Colonic mucosa (tissue), 4 donors: ENCODE results near the gene NABP2. TPM values are rescaled to one million over a fixed set of nuclear protein-coding genes. Genes with fewer than 3 reads are reported as not detected.

Source experiments
- DNase-seq: peaks from one replicate; pipeline ENCODE4 v3.0.0-alpha.2; 2020
- H3K27ac ChIP-seq: fragments of 200-600 bp; one replicate; pipeline ENCODE4 v1.8.0; 2021
- H3K27me3 ChIP-seq: fragments of 200-600 bp; one replicate; pipeline ENCODE4 v1.8.0; 2021
- H3K36me3 ChIP-seq: fragments of 200-600 bp; one replicate; pipeline ENCODE4 v1.8.0; 2021
- H3K4me1 ChIP-seq: fragments of 200-600 bp; one replicate; pipeline ENCODE4 v1.8.0; 2021; ENCODE audit warnings: mild to moderate bottlenecking
- H3K4me3 ChIP-seq: fragments of 200-600 bp; one replicate; pipeline ENCODE4 v1.8.0; 2021
- H3K9ac ChIP-seq, 2 donors: one replicate each; pipeline ENCODE4 v1.7.0; 2013; ENCODE audit warnings: control low read depth in 2 of 2, low read depth in 2 of 2, low read length in 2 of 2
- H3K9me3 ChIP-seq: fragments of 200-600 bp; one replicate; pipeline ENCODE4 v1.8.0; 2021
- intact Hi-C: fragments of 100-400 bp; cut with DNase I; formaldehyde crosslinking; loops from one replicate; pipeline ENCODE4 v1.14.1; 2022
- total RNA-seq, 2 donors: library from RNA; stranded (reverse); fragmentation: NEBNext Ultra II Directional in 1 of 2; extraction: Animal tissue kit (Norgen Biotek cat#: 25700) in 1 of 2; gene quantifications; one replicate each; pipeline ENCODE4 v1.2.1, GENCODE V29; 2021
- TF ChIP-seq, protein P1 (sequence below): fragments of 200-600 bp; IDR thresholded peaks from one replicate; pipeline ENCODE4 v1.8.0; 2022; ENCODE audit warnings: antibody characterized with exemption, mild to moderate bottlenecking
- donor health status: healthy.
- donor health status: DM: no; HTN: no; CAD: no.
- donor health status: DM: no; HTN: no; CAD: no.

NABP2 gene
- total RNA-seq, 2 donors from 2014 or later: 30.3 to 68.4 TPM

DNA sequence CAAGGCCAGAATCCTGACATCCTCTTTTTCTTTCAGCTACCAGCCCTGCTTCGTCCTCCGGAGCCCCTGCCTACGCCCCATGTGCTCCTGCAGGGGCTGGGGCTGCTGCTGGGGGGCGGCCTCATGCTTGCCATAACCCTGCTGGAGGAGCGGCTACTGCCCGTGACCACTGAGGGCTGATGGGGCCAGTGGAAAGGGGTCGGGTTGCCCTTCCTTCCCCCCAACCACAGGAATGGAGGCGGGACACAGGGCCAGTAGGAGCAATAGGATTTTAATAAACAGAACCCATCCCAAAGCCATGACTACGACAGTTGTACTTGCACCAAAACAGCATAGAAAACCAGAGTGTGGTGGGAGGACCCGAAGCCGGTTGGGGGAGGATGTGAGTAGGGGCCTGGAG, 13.4 kb downstream of the NABP2 start:
- TF ChIP-seq, protein P1, sequence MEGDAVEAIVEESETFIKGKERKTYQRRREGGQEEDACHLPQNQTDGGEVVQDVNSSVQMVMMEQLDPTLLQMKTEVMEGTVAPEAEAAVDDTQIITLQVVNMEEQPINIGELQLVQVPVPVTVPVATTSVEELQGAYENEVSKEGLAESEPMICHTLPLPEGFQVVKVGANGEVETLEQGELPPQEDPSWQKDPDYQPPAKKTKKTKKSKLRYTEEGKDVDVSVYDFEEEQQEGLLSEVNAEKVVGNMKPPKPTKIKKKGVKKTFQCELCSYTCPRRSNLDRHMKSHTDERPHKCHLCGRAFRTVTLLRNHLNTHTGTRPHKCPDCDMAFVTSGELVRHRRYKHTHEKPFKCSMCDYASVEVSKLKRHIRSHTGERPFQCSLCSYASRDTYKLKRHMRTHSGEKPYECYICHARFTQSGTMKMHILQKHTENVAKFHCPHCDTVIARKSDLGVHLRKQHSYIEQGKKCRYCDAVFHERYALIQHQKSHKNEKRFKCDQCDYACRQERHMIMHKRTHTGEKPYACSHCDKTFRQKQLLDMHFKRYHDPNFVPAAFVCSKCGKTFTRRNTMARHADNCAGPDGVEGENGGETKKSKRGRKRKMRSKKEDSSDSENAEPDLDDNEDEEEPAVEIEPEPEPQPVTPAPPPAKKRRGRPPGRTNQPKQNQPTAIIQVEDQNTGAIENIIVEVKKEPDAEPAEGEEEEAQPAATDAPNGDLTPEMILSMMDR: no peak
- H3K27me3 ChIP-seq: no peaks in the 10 kb centered on the region
- H3K4me1 ChIP-seq: no peaks in the 10 kb centered on the region
- DNase-seq: no peak
- H3K9ac ChIP-seq: no peak overlapping the region
- intact Hi-C loops: no loop called here
- no peak overlapping the region for H3K27ac ChIP-seq
- H3K4me3 ChIP-seq: no peak overlapping the region
- H3K36me3 ChIP-seq: no peaks in the 10 kb centered on the region
- H3K9me3 ChIP-seq: no peaks in the 10 kb centered on the region

DNA sequence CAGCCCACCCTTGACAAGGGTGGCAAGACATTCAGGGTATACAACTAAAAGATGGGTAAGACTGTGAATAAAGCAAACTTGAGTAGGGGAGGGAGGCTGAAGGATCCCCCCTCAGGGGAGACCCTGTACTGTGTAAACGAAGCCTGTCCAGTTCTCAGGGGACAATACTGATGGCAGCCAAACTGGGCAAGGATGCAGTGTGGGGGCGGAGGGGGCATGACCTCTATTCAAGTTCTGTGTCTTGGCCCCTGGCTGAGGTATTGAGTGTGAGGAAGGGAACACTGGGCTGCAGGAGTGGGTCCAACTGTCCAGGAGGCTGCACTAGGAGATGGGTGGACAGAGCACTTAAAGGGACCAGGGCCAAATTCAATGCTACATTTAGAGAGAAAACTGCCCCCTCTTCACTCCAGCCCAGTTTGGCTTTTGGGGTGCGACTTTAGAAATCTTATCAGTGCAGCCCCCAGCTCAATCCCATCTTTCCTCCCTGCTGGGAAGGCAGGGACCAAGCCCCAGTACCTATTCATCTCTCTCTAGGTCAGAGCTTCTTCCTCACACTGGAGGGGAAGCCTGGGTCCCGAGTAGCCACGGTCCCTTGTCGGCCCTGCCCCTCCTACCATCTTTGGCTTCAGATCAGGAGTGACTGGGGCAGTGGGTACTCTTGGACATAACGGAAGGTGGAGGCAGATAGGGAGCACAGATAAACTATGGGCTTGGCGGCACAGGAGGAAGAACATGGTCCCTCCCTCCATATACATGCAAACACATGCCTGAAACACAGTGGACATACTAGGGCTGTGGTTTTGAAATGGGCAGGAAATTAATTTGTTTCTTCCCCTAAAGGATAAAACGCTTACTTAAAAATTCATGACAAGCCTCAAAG, 17.5 kb downstream of the NABP2 start:
- no peaks in the 10 kb centered on the region for H3K9me3 ChIP-seq
- no peak overlapping the region for H3K4me3 ChIP-seq
- H3K27ac ChIP-seq: no peak overlapping the region
- no peaks in the 10 kb centered on the region for H3K27me3 ChIP-seq
- TF ChIP-seq, protein P1: no peak
- H3K4me1 ChIP-seq: no peaks in the 10 kb centered on the region
- intact Hi-C loops: no loop called here
- H3K36me3 ChIP-seq: peaks cover 11% of the 10 kb centered on the region
- DNase-seq: no peak
- H3K9ac ChIP-seq: no peak overlapping the region

DNA sequence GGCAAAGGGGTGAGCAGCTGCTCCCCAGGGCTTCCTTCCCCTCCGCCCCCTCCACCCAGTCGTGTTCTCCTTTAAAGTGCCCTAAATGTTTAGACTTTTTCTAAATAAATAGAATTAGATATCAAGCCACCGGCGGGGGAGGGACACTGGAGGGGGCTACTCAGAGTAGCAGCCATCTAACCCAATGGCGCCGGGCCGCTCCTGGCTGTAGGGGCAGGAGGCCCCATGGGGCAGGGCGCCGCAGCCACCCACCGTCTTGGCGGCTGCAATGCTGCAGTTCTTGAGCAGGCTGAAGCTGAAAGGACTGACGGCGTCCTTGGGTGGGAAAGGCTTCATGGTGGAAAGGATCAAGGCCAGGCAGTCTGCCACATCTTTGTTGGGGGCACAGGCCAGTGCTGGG, 18.8 kb downstream of the NABP2 start:
- DNase-seq: no peak
- TF ChIP-seq, protein P1: no peak
- Histone ChIP-seq H3K27ac (no peak overlapping the region), H3K9me3 (no peaks in the 10 kb centered on the region), H3K36me3 (peaks cover 17% of the 10 kb centered on the region), H3K4me3 (no peak overlapping the region), H3K4me1 (no peaks in the 10 kb centered on the region), H3K27me3 (no peaks in the 10 kb centered on the region), H3K9ac (no peak overlapping the region)
- intact Hi-C loops: no loop called here

DNA sequence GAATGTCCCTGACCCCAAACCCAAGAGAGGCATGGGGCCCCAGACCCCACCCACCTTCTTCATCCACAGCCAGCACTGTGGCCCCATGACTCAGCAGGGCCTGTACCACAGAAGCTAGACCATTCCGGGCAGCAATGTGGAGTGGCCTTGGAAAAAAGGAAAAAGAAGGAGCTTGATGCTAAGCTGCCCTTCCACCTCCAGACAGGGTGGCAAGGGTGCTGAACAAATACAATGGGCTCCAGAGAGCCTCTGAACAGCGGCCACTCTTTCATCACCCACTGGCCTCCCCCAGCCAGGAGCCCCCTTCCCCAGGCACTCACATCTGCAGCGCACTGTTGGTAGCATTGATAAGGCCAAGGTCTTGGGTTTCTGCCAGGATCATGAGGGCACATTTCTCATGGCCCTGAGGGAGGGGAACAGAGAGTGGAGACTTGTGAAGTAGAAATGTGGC, 19.6 kb downstream of the NABP2 start:
- intact Hi-C loops: no loop called here
- H3K36me3 ChIP-seq: peaks cover 17% of the 10 kb centered on the region
- H3K9ac ChIP-seq: no peak overlapping the region
- H3K4me1 ChIP-seq: no peaks in the 10 kb centered on the region
- TF ChIP-seq, protein P1: no peak
- no peak overlapping the region for H3K27ac ChIP-seq
- H3K27me3 ChIP-seq: no peaks in the 10 kb centered on the region
- no peak for DNase-seq
- no peaks in the 10 kb centered on the region for H3K9me3 ChIP-seq
- no peak overlapping the region for H3K4me3 ChIP-seq

DNA sequence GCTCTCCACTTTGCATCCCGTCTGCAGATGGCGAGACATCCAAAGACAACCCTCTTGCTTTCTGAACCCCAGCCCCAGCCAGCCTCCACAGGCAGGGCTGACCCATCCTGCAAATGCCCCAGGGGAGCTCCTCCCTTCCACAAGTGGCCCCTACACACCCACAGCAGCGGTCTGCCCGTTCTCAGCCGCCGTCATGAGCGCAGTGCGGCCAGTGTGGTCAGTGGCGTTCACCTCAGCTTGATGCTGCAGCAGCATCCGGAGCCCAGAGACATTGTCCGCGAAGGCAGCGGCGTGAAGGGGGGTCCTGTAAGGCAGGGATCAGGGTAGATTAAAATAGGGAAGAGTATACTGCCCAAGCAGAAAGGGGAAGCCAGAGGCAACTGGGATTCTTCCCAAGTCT, 20.4 kb downstream of the NABP2 start:
- Histone ChIP-seq H3K27me3 (no peaks in the 10 kb centered on the region), H3K4me1 (no peaks in the 10 kb centered on the region), H3K36me3 (peaks cover 17% of the 10 kb centered on the region), H3K4me3 (no peak overlapping the region), H3K9me3 (no peaks in the 10 kb centered on the region), H3K9ac (no peak overlapping the region), H3K27ac (no peak overlapping the region)
- intact Hi-C loops: no loop called here
- DNase-seq: no peak
- TF ChIP-seq, protein P1: no peak
